Ovary (tissue), 3 donors: Measurements from ENCODE around the gene CATSPERE.
"Not testable (repeated sequence)": the region's sequence is repeated elsewhere in the genome, so short reads cannot be mapped to it uniquely, and the experiment has no call there.

Experiments used
- CTCF ChIP-seq, 3 donors: fragments of 450-650 bp in 2 of 3; fragments of 200-600 bp in 1 of 3; IDR thresholded peaks; one replicate each; pipeline versions ENCODE4 v1.5.1 to v1.8.0; 2016 to 2022; ENCODE audit warnings: antibody characterized with exemption in 3 of 3, mild to moderate bottlenecking in 1 of 3
- EP300 ChIP-seq: sonication (generic); formaldehyde crosslinking; IDR thresholded peaks from one replicate; pipeline ENCODE4 v1.6.1; 2017; ENCODE audit warnings: antibody characterized with exemption
- POLR2A ChIP-seq: fragments of 450-650 bp; IDR thresholded peaks from one replicate; pipeline ENCODE4 v1.6.1; 2017; ENCODE audit warnings: antibody characterized with exemption, mild to moderate bottlenecking, moderate library complexity
- donor health status: DM: no; HTN: no; CAD: no.

- TF ChIP-seq CTCF (IDR thresholded peaks at IDR 0.05); POLR2A; EP300: not testable (repeated sequence)
These were observed 200.7 kb downstream of the CATSPERE start for GRCh38 chr1:244661569-244662312.
